ENCODE measurements around the gene REEP1. TPM values are rescaled to one million over a fixed set of nuclear protein-coding genes. Genes with fewer than 3 reads are reported as not detected.

Gene REEP1
- total RNA-seq, 4 donors from 2014 or later: 0.17 to 1.1 (median 0.46) TPM

GRCh38 chr2:86253424-86253823 lies 84.0 kb downstream of the REEP1 start:
- TF ChIP-seq CTCF (IDR thresholded peaks at IDR 0.05; ENCODE audit: low read depth): no peak

- no peak for TF ChIP-seq CTCF (IDR thresholded peaks at IDR 0.05; ENCODE audit: low read depth)
Observed at GRCh38 chr2:86251840-86252266, 85.6 kb downstream of the REEP1 start.

GRCh38 chr2:86249579-86250391 lies 87.6 kb downstream of the REEP1 start:
- TF ChIP-seq CTCF (IDR thresholded peaks at IDR 0.05; ENCODE audit: low read depth): no peak

DNA sequence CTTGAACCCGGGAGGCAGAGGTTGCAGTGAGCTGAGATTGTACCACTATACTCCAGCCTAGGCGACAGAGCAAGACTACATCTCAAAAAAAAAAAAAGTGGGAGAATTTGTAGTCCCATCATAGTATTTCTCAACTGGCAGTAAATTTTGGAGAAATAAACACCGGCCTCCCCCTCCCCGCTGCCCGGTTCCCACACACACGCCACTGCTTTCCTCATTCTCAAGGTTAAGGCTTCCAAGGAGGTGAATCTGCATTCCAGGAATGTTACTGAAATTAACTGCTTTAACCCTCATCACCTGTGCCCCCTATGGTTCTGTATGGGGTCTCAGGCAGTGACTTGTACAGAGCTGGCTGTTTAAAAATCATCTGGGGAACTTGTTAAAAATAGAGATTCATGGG lies 88.2 kb downstream of the REEP1 start:
- no peak for TF ChIP-seq CTCF (IDR thresholded peaks at IDR 0.05; ENCODE audit: low read depth)

- TF ChIP-seq CTCF (IDR thresholded peaks at IDR 0.05; ENCODE audit: low read depth): no peak
Observed at GRCh38 chr2:86243950-86244733, 93.3 kb downstream of the REEP1 start.

DNA sequence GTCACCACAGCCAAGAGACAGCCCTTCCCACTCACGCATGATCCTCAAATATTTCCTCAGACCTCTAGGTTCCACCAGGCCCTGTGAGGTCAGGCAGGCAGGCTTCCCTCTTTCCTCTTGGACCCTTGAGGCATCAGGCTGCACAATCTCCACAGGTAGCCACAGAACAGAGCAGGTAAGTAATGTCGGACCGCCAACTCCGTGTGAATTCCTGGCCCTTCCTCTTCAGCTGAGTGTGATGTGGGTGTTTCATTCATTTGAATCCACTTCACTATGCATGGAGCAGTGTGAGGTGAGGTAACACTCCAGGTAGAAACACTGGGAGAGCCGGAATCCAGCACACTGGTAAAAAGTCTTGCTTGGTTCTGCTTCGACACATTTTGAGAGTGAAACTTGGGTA lies 94.2 kb downstream of the REEP1 start:
- no peak for TF ChIP-seq CTCF (IDR thresholded peaks at IDR 0.05; ENCODE audit: low read depth)

GRCh38 chr2:86241611-86242010 lies 95.8 kb downstream of the REEP1 start:
- no peak for TF ChIP-seq CTCF (IDR thresholded peaks at IDR 0.05; ENCODE audit: low read depth)
